Fibroblast of pulmonary artery (primary cell): ENCODE results near the gene UHMK1.

ENCODE experiments used
- DNase-seq: peaks from one replicate; pipeline ENCODE4 v3.0.0-alpha.2; 2010; ENCODE audit warnings: low read depth
- H3K4me3 ChIP-seq: replicated peaks from 2 replicates; pipeline ENCODE4 v1.5.1; 2011; ENCODE audit warnings: low read depth, mild to moderate bottlenecking, control low read depth, low read length, moderate library complexity
- TF ChIP-seq, protein P1 (sequence below): IDR thresholded peaks from 2 replicates; pipeline ENCODE4 v1.5.1; 2011; ENCODE audit warnings: mild to moderate bottlenecking, control low read depth, low read length, inconsistent platforms; ENCODE audit errors: missing control alignments

Gene UHMK1

DNA sequence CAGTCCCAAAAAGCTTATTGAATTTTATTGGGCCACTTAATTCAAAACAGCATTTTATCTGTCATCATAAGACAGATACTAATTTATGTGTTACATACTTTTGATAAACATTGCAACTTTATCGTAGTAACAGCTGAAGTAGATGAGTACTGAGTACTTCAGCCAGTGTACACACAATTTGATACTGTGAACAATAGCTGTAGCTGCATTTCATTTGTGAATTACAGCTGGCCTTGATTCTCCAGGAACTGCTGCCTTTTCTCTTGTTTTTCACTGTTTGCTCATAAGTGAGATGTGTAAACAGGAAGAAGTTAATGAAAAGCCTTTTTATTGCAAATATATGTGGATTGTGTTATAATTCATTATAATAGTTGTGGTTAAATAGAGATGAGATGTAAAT, 74.1 kb downstream of the UHMK1 start:
- no peak overlapping the region for H3K4me3 ChIP-seq
- TF ChIP-seq, protein P1, sequence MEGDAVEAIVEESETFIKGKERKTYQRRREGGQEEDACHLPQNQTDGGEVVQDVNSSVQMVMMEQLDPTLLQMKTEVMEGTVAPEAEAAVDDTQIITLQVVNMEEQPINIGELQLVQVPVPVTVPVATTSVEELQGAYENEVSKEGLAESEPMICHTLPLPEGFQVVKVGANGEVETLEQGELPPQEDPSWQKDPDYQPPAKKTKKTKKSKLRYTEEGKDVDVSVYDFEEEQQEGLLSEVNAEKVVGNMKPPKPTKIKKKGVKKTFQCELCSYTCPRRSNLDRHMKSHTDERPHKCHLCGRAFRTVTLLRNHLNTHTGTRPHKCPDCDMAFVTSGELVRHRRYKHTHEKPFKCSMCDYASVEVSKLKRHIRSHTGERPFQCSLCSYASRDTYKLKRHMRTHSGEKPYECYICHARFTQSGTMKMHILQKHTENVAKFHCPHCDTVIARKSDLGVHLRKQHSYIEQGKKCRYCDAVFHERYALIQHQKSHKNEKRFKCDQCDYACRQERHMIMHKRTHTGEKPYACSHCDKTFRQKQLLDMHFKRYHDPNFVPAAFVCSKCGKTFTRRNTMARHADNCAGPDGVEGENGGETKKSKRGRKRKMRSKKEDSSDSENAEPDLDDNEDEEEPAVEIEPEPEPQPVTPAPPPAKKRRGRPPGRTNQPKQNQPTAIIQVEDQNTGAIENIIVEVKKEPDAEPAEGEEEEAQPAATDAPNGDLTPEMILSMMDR = no peak
- no peak for DNase-seq

DNA sequence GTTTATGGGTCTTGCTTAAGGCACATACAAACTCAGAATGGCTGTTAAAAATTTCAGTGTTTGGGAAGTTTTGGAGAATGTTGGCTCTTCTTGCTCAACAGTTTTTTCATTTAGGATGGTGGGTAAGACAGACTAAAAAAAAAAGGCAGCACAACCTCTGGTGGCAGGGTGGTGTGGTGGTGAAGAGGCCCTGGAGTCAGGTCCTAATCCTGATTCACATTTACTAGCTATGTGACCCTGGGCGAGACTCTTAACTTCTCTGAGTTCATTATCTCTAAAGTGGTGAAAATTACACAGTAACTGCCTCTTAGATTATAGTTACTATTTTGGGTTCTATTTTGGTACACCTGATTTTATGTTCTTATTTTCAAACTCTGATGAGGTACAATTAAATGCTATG, 75.5 kb downstream of the UHMK1 start:
- no peak for DNase-seq
- TF ChIP-seq, protein P1 = no peak
- H3K4me3 ChIP-seq = no peak overlapping the region

DNA sequence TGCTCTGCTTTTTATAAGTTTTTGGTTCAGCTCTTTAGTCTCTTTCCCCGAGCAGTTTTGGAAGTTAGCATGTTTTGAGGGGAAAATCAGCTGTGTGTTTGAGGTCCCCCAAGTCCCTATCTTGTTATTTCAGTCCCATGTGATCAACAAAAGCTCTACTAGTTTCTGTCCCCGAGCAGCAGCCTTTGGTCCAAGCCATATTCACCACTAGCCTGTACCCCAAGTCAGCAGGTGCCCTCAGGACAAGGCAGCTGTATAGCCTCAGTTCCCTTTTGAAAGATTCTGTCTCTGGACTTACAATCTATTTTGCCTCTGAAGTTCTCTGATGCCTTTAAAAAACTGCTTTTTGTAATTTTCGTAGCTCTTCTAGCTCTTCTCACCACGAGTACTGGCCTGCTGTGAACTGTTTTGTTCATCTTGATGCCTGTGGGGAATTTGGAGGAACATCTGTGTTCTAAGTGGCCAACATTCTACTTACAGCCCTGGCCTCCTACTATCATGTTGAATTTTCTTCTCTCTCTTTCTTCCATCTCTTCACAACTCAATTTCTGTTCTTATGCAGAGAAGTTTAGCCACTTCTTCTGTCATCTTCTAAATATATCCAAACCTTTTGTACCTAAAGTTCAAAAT, 80.6 kb downstream of the UHMK1 start:
- TF ChIP-seq, protein P1 = no peak
- no peak overlapping the region for H3K4me3 ChIP-seq
- no peak for DNase-seq

DNA sequence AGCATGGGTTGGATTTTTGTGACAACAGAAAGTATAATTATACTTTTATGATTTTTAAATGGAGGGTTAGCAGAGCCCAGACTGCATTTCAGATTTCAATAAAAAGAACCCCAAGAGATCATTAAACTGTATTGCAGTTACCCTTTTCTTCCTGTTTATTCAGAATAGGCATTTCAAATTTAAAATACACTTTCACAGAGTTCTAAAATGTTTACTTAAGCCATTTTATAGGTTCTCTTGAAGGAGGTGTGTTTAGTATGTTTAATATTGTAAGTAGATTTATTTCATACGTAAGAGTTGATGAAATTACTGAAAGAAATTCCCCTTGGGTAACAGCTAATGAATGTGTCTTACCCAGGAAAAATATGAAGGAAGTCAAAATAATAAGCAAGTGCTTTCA, 81.3 kb downstream of the UHMK1 start:
- no peak for DNase-seq
- H3K4me3 ChIP-seq = no peak overlapping the region
- TF ChIP-seq, protein P1 = no peak
